ENCODE measurements around the gene ZDHHC14. TPM values are rescaled to one million over a fixed set of nuclear protein-coding genes. Genes with fewer than 3 reads are reported as not detected.
"Not testable (repeated sequence)": the region's sequence is repeated elsewhere in the genome, so short reads cannot be mapped to it uniquely, and the experiment has no call there.

Gene ZDHHC14
- total RNA-seq, 1 donor: 7.9 TPM

- no peak overlapping the region for H3K4me3 ChIP-seq (ENCODE audit: low read depth, low read length)
- no peak for DNase-seq (ENCODE audit: low read depth)
- TF ChIP-seq CTCF (IDR thresholded peaks at IDR 0.05; ENCODE audit: insufficient read depth, low read length): no peak
Measured at GRCh38 chr6:157570752-157571151, 189.8 kb downstream of the ZDHHC14 start.

GRCh38 chr6:157571269-157571668 lies 190.3 kb downstream of the ZDHHC14 start:
- no peak for DNase-seq (ENCODE audit: low read depth)
- no peak for TF ChIP-seq CTCF (IDR thresholded peaks at IDR 0.05; ENCODE audit: insufficient read depth, low read length)
- no peak overlapping the region for H3K4me3 ChIP-seq (ENCODE audit: low read depth, low read length)

GRCh38 chr6:157571950-157572349 lies 191.0 kb downstream of the ZDHHC14 start:
- TF ChIP-seq CTCF (IDR thresholded peaks at IDR 0.05; ENCODE audit: insufficient read depth, low read length): no peak
- H3K4me3 ChIP-seq (ENCODE audit: low read depth, low read length): no peak overlapping the region
- no peak for DNase-seq (ENCODE audit: low read depth)

- H3K4me3 ChIP-seq (ENCODE audit: low read depth, low read length): no peak overlapping the region
- no peak for DNase-seq (ENCODE audit: low read depth)
- TF ChIP-seq CTCF (IDR thresholded peaks at IDR 0.05; ENCODE audit: insufficient read depth, low read length): no peak
Measured at GRCh38 chr6:157574851-157575424, 193.9 kb downstream of the ZDHHC14 start.

- no peak overlapping the region for H3K4me3 ChIP-seq (ENCODE audit: low read depth, low read length)
- no peak for TF ChIP-seq CTCF (IDR thresholded peaks at IDR 0.05; ENCODE audit: insufficient read depth, low read length)
- DNase-seq (ENCODE audit: low read depth): no peak
Measured at GRCh38 chr6:157575436-157576145, 194.6 kb downstream of the ZDHHC14 start.

GRCh38 chr6:157576991-157577390 lies 196.0 kb downstream of the ZDHHC14 start:
- not testable (repeated sequence) for DNase-seq (ENCODE audit: low read depth); H3K4me3 ChIP-seq (ENCODE audit: low read depth, low read length)

- DNase-seq (ENCODE audit: low read depth); H3K4me3 ChIP-seq (ENCODE audit: low read depth, low read length): not testable (repeated sequence)
Measured at GRCh38 chr6:157578527-157578926, 197.5 kb downstream of the ZDHHC14 start.

GRCh38 chr6:157579467-157580031 lies 198.6 kb downstream of the ZDHHC14 start:
- no peak for DNase-seq (ENCODE audit: low read depth)
- TF ChIP-seq CTCF (IDR thresholded peaks at IDR 0.05; ENCODE audit: insufficient read depth, low read length): no peak
- no peak overlapping the region for H3K4me3 ChIP-seq (ENCODE audit: low read depth, low read length)
